Umbilical cord (tissue), 2 donors: ENCODE measurements around the gene CDH13. TPM values are rescaled to one million over a fixed set of nuclear protein-coding genes. Genes with fewer than 3 reads are reported as not detected.

ENCODE experiments used
- DNase-seq: peaks from one replicate; pipeline ENCODE4 v3.0.0-alpha.2; 2015; ENCODE audit warnings: low spot score
- total RNA-seq: library from RNA; depleted of rRNA; stranded (reverse); fragments of >200 nt; gene quantifications from one replicate; pipeline ENCODE4 v1.2.3, GENCODE V29; 2014; ENCODE audit warnings: low replicate concordance; ENCODE audit not compliant: insufficient read depth

The CDH13 gene
- total RNA-seq, 1 donor from 2014 or later = 6.7 TPM

DNA sequence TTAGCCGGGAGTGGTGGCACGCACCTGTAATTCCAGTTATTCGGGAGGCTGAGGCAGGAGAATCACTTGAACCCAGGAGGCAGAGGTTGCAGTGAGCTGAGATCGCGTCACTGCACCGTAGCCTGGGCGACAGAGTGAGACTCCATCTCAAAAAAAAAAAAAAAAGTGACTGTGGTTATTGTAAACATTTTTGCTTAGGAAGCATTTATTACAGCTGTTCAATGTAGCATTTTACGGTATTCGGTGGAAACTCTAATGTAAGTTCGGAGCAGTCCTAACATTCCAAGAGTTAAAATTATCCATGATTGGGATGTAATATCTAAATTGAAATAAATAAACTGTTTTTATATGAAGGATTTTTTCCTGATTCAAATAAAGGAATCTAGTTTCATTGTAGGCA is 926.2 kb downstream of the CDH13 start:
- no peak for DNase-seq

DNA sequence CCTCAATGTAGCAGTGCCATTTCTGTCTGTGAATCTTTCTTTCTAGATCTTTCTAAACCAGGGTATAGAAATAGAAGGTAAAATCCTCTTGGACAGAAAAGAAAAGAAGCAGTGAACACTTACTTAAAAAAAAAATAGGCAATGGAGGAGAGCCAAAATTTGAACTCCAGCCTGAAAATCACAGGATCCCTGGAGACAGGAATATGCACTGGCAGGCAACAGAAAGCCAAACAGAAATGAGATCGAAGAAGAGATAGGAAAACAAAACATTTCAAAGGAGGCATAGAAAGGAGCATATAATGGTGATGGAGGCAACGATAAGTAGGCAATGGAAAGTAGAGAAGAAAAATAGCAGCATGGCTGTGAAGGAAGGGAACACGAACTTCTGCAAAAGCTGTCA is 927.3 kb downstream of the CDH13 start:
- DNase-seq = no peak

DNA sequence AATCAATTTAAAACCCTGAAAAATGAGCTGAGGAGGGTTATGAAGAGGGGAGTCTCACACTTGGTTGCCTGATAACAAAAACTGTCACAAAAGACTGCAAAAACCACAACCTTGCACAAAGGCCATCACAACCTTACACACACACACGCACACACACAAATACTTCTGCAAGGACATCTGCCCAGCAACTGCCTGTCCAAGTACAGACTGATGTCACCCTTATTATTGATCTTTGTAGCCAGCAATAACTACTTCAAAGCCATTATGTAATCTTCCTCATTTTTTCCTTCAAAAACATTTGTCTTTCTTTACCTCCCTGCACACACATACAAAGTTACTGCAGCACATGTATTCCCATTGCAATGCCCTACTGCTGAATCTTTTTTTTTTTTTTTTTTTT is 927.8 kb downstream of the CDH13 start:
- DNase-seq = no peak

- peak; percentile 3 for DNase-seq
These were observed 935.1 kb downstream of the CDH13 start for GRCh38 chr16:83561876-83562275.

GRCh38 chr16:83568345-83568744 is 941.6 kb downstream of the CDH13 start:
- DNase-seq = no peak

- no peak for DNase-seq
These were observed 947.6 kb downstream of the CDH13 start for GRCh38 chr16:83574388-83574787.

GRCh38 chr16:83577078-83577745 is 950.4 kb downstream of the CDH13 start:
- no peak for DNase-seq

DNA sequence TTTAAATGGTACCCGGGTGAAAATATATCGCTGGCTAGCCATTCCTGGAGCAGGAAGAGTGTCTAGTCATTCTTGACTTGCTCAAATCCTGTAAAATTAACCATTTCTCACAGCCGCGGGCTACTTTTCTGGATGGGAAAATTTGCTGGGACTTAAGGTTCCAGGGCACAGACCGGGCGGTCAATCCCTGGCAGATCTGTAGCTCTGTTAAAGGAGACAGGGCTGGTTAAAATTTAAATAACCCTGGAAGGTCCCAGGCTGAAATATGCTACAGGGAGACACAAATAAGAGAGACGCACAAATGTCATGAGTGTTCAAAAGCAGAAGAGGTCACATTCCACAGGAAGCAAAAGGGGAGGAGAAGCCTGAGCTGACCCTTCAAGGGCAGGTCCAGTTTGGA is 951.4 kb downstream of the CDH13 start:
- no peak for DNase-seq

DNA sequence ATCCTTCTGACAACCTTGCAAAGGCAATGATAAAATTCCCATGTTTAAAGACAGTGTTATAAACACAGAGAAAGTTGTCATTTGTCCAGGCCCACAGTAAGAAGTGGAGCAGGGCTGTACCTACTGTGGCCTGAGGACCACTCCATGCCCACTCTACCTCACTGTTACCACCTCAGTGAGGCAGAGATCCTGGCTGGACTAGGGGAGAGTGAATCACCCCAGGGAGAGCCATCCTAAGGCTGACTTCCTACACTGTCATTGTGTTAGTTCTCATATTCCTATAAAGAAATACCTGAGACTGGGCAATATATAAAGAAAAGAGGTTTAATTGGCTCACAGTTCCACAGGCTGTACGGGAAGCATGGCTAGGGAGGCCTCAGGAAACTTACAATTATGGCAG is 952.3 kb downstream of the CDH13 start:
- no peak for DNase-seq

GRCh38 chr16:83579436-83579835 is 952.7 kb downstream of the CDH13 start:
- DNase-seq = no peak

DNA sequence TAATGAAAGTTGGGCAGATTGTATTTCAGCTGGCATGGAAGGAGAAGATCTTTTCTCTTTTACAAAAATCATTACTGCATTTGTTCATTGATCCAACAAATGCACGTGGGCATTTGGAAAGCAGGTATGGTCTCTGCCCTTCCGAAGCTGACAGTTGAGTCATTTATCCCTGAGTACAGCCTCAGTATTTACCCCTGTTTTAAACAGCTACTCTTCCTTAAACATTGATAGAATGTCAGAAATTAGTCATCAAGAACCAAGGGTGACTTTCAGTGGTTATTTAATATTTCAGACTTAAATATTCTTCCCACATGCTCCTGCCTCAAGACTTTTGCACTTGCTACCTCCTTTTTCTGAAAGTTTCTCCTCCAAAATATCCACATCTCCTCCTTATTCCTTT is 954.3 kb downstream of the CDH13 start:
- DNase-seq = no peak

- no peak for DNase-seq
These were observed 955.4 kb downstream of the CDH13 start for GRCh38 chr16:83581994-83582747.

DNA sequence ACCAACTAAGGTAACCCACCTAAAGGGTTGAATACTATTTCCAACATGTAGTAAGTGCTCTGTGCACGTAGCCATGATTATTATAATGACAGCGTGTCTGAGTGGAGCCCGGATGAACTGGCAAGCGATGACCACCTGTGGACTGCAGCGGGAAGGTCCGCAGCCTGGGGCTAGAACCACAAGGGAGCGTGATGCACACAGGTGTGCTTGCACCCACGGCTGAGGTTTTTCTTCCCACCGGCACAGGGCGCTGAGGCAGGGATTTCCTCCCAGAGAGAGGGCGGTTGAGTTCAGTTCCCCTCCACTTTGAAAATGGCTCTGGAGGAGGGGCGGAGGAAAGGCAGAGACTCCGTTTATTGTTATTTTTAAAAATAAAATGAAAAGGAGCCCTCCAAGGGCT is 959.3 kb downstream of the CDH13 start:
- DNase-seq = no peak

DNA sequence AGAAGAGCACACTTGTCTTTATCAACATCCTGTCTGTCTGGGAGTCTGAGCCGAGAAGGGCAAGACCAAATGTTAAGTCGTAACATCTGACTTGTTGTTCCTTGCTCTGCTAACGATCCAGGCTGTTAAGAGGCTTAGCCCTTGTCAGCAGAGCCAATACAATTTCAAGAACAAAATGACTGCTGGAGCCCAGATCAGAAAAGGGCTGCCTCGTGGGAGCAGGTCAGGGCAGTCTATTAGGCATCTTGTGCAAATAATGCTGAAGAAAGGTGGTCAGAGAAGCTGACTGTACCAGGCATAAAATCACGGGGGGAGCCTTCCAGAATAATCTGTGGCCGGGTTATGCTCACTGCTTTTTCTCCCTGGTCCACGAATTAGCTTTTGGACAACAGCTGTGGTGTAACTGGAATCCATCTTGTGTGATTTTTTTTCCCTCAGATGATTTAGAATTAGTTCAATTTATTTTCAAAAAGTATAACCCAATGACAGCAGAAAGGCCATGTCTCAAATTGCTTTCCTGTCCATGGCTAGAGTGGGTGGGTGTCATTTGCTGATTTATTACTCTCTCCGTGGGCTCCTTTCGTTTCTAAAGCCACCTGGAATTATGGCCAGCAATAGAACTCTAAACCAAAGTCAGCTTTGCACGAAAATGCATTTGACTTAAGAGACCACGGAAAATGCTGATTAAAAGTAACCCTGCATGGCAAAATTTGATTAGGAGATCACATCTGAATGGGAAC is 959.9 kb downstream of the CDH13 start:
- no peak for DNase-seq

DNA sequence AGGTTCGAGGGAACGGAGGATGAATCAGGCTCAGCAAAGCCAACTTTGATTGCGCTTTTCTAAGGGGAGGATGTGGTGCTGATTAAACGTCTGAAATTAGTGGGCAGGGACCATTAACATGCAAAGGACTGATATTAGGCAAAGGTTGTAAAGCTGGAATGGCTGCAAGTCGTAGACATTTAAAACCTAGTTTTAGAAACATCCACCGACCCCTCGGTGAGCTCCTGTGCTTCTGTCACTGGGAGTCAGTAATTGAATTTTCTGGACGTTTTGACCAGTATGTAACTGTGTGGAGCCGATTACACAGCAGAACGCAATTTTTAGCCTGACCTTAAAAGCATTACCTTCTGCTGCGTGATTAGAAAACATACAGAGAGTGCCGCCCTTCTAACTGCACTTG is 960.4 kb downstream of the CDH13 start:
- DNase-seq = no peak

- DNase-seq = no peak
These were observed 961.3 kb downstream of the CDH13 start for GRCh38 chr16:83588070-83588469.

GRCh38 chr16:83589576-83589975 is 962.8 kb downstream of the CDH13 start:
- DNase-seq = no peak

DNA sequence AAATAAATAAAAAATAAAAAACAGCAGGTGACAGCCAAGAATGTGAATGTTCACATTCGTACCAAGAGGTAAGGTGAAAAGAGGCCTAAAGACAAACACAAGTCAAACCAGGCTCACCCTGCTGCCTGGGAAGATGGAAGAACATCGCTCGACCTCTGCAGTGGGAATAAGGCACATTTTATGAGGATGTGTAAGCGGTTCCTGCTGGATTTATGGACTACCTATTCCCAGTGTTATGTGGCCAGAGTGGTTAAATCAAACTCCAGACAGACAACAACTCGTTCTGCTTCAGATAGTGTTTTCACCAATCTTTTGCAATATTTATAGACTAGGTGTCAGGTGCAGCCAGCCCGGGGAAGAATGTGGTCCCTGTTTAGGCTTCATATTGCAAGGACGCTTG is 966.0 kb downstream of the CDH13 start:
- no peak for DNase-seq

DNA sequence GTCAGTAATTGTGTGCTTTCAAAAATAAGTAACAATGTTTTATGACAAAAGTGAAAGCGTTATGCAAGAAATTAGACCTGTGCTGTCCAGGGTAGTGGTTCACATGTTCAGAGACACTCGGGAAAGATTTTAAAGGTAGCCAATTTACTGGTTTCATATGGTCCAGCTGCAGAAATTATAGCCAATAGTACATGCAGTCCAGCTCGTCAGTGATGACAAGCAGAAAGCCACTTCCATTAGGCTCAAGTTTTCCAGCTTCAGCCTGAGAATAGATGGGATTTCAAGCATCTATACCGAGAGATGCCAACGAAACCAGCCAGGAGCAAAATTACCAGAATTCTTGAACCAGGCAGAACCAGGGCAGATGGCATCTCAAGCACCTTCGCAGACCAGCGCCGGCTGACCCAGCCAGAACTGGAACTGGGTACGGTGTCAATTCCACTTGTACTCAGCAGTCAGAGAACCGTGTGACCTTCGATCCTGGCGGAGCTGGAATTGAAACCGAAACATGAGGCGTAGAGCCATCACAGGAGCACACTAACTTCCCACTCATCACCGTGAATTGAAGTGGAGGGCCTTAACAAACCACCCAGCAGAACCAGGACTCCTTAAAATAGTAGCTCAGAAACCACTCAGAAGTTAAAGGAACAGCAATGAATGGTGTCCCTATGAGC is 973.2 kb downstream of the CDH13 start:
- no peak for DNase-seq

GRCh38 chr16:83602761-83603722 is 976.3 kb downstream of the CDH13 start:
- DNase-seq = no peak
